ENCODE data around the gene GABRG3. TPM values are rescaled to one million over a fixed set of nuclear protein-coding genes. Genes with fewer than 3 reads are reported as not detected.

Gene GABRG3
- total RNA-seq, 2 experiments from 2014 or later: not detected

DNA sequence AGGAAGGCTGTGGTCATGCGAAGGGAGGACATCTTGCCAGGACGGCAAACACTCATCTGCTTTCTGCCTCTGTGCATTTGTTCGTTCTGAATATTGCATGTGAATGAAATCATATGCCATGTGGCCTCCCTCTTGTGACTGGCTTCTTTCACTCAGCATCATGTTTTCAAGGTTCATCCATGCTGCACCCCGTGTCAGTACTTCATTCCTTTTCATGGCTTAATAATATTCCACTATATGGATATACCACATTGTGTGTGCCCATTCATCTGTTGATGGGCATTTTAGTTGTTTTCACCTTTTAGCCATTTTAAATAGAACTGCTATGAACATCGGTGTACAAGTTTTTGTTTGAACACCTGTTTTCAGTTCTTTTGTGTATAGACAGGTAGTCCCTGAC is 118.7 kb downstream of the GABRG3 start:
- Mint-ChIP-seq H3K27me3 (no peaks in the 10 kb centered on the region), H3K4me3 (no peak overlapping the region), H3K9me3 (peaks cover 7% of the 10 kb centered on the region), H3K36me3 (no peaks in the 10 kb centered on the region), H3K4me1 (no peaks in the 10 kb centered on the region), H3K27ac (no peak overlapping the region)
- DNase-seq: no peak

DNA sequence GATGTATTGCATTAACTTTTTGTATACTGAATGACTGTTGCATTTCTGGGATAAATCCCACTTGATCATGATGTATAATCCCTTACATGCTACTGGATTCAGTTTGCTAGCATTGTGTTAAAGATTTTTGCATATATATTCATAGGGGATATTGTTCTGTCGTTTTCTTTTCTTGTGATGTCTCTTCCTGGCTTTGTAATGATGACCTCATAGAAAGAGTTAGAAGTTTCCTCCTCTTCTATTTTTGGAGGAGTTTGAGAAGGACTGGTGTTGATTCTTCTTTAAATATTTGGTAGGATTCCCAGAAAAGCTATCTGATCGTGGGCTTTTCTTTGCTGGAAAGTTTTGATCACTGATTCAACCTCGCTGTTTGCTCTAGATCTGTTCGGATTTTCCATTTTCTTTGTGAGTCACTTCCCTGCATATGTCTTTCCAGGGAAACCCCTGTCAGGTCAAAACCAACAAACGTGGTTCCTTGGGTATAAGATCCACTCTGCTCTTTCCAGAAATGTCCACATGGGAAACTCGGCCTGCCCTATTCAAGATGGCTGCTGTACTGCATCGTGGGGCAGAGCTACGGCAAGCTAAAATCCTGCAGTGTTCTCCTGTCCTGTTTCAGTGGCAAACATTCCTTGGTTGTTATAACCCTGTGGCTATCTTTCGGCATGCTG is 120.4 kb downstream of the GABRG3 start:
- DNase-seq: no peak
- Mint-ChIP-seq H3K4me3 (no peak overlapping the region), H3K27me3 (no peaks in the 10 kb centered on the region), H3K27ac (no peak overlapping the region), H3K4me1 (no peaks in the 10 kb centered on the region), H3K36me3 (no peaks in the 10 kb centered on the region), H3K9me3 (peaks cover 7% of the 10 kb centered on the region)

DNA sequence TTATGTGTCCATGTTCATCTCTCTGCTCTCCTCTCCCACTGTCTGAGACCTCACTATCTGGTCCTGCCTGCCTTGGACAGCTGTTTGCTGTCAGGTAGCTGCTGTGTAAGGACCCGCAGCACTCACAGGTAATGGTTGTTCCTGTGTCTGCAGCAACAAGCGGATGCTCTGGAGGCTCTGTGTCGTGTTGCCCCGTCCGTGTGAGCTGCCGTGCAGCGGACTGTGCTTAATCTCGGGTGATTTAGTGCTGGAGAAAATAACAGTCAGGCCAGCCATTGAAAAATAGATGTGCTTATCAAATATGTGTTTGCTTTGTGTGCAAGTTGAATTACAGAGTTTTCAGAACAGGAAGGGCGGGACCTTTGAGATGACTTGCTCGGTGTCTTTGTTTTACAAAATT is 121.4 kb downstream of the GABRG3 start:
- Mint-ChIP-seq H3K9me3 (peaks cover 7% of the 10 kb centered on the region), H3K27ac (no peak overlapping the region), H3K4me1 (no peaks in the 10 kb centered on the region), H3K4me3 (no peak overlapping the region), H3K27me3 (no peaks in the 10 kb centered on the region), H3K36me3 (no peaks in the 10 kb centered on the region)
- no peak for DNase-seq

DNA sequence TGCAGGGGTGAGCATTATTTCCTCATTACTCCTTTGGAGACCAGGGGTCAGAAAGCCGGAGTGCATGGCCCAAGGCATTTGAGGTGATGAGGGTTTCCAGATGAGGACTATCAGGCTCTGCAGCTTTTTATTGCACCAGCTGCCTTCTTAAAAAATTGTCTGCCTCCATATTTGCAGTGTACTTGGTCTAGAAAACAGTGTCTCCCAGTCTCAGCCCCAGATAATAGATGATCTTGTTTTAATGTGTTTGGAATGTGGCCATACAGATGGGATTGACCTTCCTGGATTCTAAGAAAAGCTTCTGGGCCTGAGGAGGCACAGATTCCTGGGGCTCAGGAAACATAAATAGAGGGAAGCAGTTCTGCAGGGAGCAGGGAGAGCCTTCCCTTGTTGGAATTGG is 123.3 kb downstream of the GABRG3 start:
- Mint-ChIP-seq H3K4me3 (no peak overlapping the region), H3K36me3 (no peaks in the 10 kb centered on the region), H3K9me3 (peaks cover 3% of the 10 kb centered on the region), H3K27ac (no peak overlapping the region), H3K27me3 (no peaks in the 10 kb centered on the region), H3K4me1 (no peaks in the 10 kb centered on the region)
- no peak for DNase-seq

DNA sequence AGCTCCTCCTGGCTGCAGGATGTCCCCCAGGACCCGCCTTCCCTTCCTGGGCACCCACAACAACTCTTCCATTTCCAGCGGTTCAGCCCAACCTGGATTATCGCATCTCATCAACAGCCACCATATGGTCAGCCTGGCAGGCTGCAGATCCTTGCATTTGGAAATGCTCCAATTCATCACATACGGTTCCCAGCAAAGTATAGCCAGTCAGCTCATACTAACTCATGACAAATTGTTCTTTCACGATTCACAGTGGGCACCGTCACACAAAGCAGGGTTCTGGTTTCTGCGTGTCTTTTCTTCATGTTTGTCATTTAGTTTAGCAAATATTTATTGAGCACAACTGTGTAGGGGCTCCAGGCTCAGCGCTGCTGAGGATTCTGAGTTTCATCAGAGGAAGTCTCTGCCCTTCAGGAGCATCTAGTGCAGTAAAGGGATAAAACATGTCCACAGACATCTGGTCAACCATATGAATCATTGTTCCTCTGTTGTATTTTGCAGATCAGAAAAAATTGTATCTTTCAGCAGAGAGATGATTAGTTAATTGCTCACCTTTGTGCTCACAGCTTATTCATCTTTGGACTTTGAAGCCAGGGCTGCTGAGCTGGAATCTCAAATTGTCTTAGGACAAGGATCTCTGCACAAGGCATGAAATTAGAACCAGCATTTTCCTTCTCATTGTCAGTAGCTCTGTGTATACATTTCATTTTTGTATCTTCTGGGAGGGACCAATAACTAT is 125.1 kb downstream of the GABRG3 start:
- Mint-ChIP-seq H3K4me1 (no peaks in the 10 kb centered on the region), H3K36me3 (no peaks in the 10 kb centered on the region), H3K27me3 (no peaks in the 10 kb centered on the region), H3K4me3 (no peak overlapping the region), H3K9me3 (no peaks in the 10 kb centered on the region), H3K27ac (no peak overlapping the region)
- no peak for DNase-seq

DNA sequence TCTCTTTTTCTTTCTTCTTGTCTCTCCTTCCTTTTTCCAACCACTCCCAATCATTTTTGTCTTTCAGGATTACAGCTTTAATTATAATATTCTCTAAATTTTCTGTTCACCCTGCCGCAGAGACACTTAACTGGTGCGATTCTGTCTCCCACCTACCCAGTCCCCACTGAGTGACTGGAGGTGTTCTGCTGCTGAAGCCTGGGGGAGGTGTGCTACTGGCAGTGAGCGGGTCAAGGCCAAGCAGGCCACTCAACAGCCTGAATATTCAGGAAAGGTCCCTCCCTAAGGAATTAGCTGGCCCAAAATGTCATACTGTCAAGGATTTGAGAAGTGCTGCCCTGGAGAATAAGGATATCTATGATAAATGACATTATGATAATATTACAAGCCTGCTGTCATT is 126.5 kb downstream of the GABRG3 start:
- no peaks in the 10 kb centered on the region for H3K4me1 Mint-ChIP-seq
- DNase-seq: no peak
- H3K27ac Mint-ChIP-seq: no peak overlapping the region
- H3K4me3 Mint-ChIP-seq: no peak overlapping the region
- peaks cover 2% of the 10 kb centered on the region for H3K9me3 Mint-ChIP-seq
- H3K36me3 Mint-ChIP-seq: no peaks in the 10 kb centered on the region
- no peaks in the 10 kb centered on the region for H3K27me3 Mint-ChIP-seq

DNA sequence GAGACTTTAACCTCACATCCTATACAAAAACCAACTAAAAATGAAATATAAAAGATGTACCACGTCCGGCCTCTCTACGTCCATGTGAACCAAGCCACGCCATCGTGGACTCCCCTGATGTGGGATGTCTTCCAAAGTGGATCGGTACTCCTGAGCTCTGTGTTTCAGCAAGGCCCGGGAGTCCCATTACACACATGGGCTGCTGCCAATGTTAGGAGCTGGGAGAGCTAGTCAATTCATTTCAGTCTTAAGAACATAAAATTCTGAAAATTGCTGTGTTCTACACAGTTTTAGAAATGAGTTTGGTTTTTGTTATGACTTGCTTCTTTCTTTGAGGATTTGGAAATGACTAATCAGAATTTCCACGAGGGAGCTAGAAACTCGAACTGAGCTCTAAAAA is 131.0 kb downstream of the GABRG3 start:
- no peaks in the 10 kb centered on the region for H3K4me1 Mint-ChIP-seq
- H3K27me3 Mint-ChIP-seq: no peaks in the 10 kb centered on the region
- no peak overlapping the region for H3K4me3 Mint-ChIP-seq
- H3K36me3 Mint-ChIP-seq: no peaks in the 10 kb centered on the region
- no peak overlapping the region for H3K27ac Mint-ChIP-seq
- DNase-seq: no peak
- peaks cover 4% of the 10 kb centered on the region for H3K9me3 Mint-ChIP-seq

DNA sequence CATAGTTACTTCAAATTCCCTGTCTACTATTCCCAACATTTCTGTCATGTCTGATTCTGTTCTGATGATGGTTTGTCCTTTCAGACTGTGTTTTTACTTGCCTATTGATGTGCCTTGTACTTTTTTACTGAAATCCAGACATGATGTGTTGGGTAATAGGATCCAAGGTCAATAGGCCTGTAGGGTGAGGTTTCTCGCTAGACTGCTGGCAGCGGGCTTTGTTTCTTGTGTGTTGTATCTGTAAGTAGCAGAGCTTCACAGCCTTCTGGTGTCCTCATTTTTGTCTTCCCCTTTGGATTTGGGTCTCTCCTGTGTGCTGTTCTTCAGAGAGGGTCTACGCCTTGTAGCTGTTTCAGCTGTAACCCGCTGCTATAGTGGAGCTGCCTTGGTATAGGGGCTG is 140.3 kb downstream of the GABRG3 start:
- H3K4me1 Mint-ChIP-seq: no peaks in the 10 kb centered on the region
- no peaks in the 10 kb centered on the region for H3K27me3 Mint-ChIP-seq
- no peaks in the 10 kb centered on the region for H3K36me3 Mint-ChIP-seq
- no peak overlapping the region for H3K27ac Mint-ChIP-seq
- H3K9me3 Mint-ChIP-seq: peaks cover 1% of the 10 kb centered on the region
- H3K4me3 Mint-ChIP-seq: no peak overlapping the region
- no peak for DNase-seq

DNA sequence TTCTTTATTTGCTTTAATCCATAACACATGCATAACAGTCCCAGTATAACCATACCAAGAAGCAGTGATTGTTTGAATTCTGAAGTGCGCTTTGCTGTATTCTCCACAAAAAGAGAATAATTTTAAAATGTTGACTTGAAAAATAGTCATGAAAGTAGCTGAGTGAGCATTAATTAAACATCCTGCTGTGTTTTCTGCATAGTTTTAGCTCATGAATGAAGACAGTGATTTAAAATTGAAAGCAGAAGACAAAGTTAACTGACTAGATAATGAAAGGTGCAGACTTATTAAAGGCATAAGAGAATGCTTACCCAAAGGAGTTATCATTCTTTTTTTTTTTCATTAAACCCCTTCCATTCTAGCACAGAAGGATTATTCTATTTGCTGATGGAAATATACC is 143.5 kb downstream of the GABRG3 start:
- H3K9me3 Mint-ChIP-seq: peaks cover 1% of the 10 kb centered on the region
- no peak for DNase-seq
- H3K36me3 Mint-ChIP-seq: no peaks in the 10 kb centered on the region
- H3K4me3 Mint-ChIP-seq: no peak overlapping the region
- no peaks in the 10 kb centered on the region for H3K27me3 Mint-ChIP-seq
- H3K27ac Mint-ChIP-seq: no peak overlapping the region
- no peaks in the 10 kb centered on the region for H3K4me1 Mint-ChIP-seq

DNA sequence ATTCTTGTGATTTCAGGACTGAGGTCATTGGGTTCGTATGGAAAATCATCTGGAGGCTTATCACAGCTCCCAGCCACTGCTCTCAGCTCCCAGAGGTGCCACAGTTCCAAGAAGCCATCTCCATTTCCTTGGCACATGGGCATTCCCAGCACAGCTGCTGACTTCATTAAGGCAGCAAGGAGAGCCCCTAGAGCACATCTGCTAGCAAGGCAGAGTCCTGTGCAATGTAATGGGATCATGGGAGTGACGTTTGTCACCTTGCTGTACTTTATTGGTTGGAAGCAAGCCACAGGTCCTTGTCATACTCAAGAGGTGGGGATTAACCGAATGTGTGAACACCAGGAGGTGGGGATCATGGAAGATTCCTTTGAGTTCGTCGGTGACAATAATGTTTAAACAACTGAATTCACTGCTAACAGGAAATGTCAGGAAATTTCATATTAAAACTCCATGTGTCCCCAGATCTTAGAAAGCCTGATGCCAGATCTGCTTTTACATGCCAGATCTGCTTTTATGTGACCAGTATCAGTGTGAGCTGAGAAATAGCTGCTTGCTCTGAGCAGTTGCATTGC is 148.8 kb downstream of the GABRG3 start:
- no peak for DNase-seq
- Mint-ChIP-seq H3K4me1 (no peaks in the 10 kb centered on the region), H3K4me3 (no peak overlapping the region), H3K27me3 (no peaks in the 10 kb centered on the region), H3K36me3 (no peaks in the 10 kb centered on the region), H3K27ac (no peak overlapping the region), H3K9me3 (peaks cover 1% of the 10 kb centered on the region)

DNA sequence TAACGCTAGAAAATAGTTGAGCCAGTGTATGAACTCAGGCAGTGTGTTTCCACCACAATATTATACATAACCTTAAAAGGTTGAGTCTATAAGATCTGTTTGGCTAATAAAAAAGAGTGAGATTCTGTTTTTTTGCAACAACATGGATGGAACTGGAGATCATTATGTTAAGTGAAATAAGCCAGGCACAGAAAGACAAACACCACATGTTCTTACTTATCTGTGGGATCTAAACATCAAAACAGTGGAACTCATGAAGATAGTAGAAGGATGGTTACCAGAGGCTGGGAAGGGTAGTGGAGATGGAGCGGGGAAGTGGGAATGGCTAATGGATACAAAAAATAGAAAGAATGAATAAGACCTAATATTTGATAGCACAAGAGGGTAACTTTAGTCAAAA is 150.7 kb downstream of the GABRG3 start:
- no peaks in the 10 kb centered on the region for H3K27me3 Mint-ChIP-seq
- H3K27ac Mint-ChIP-seq: no peak overlapping the region

DNA sequence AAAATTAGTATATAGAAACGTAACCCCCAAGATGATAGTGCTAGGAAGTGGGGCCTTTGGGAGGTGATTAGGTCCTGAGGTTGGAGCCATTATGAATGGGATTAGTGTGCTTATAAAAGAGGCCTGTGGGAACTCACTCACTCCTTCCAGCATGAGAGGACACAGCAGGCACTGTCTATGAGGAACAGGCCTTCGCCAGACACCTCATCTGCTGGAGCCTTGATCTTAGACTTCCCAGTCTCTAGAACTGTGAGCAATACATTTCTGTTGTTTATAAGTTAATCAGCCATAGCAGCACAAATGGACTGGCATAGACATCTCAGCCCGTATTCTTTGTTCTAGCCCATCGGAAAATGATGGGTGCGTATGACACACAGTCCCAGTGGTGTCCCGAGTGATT is 152.3 kb downstream of the GABRG3 start:
- H3K4me3 Mint-ChIP-seq: no peak overlapping the region
- no peak for DNase-seq
- no peak overlapping the region for H3K27ac Mint-ChIP-seq

More for the DNA sequence above, 150.7 kb downstream of the GABRG3 start:
- no peaks in the 10 kb centered on the region for H3K4me1 Mint-ChIP-seq
- H3K9me3 Mint-ChIP-seq: peaks cover 5% of the 10 kb centered on the region
- no peak for DNase-seq
- H3K36me3 Mint-ChIP-seq: no peaks in the 10 kb centered on the region
- no peak overlapping the region for H3K4me3 Mint-ChIP-seq

DNA sequence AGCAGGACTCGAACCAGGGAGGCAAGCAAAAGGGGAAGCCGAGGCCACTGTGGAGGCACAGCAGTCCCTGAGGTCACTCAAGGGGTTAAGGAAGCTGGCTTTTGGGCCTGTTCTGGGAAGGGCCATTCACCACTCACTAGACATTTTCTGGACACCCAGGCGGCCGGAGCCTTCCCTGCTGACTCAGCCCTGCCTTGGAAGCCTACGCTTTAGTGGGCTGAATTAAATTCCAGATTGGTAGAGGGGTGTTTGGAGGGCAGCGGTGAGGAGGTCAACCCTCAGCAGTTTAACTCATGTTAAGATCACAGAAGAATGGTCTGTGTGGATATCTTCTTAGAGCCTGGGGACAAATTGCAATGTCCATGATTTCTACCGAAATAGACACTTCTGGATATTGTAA is 152.8 kb downstream of the GABRG3 start:
- H3K27ac Mint-ChIP-seq: no peak overlapping the region

More for the DNA sequence above, 152.3 kb downstream of the GABRG3 start:
- no peaks in the 10 kb centered on the region for H3K4me1 Mint-ChIP-seq
- H3K9me3 Mint-ChIP-seq: peaks cover 9% of the 10 kb centered on the region
- H3K36me3 Mint-ChIP-seq: no peaks in the 10 kb centered on the region
- H3K27me3 Mint-ChIP-seq: no peaks in the 10 kb centered on the region

DNA sequence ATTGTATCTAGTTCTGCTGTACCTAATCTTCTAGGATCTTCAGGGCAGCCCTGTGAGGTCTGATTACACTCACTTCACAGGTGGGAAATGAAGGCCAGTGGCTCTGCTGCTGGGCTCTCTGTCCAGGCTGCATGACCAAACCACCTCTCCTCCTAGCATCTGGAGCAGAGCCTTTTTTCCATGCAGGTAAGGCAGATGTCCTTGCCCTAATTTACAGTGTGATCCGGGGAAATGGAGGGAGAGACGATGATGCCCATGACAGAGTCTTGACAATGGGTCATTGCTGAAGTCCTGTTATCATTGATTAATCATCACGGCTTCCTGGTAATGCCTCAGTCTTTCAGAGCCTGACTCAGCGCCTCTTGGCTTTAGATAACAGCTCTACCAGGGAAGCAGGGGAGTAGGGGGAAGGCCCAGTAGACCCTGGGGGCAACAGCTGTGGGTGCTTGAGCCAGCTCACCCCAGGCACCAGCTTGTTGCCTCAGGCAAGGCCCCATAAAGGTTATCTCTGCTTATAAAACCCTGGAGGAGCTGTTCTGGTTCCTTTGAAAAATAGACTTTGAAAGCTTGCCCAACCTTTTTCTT is 153.4 kb downstream of the GABRG3 start:
- peaks cover 9% of the 10 kb centered on the region for H3K9me3 Mint-ChIP-seq
- no peak overlapping the region for H3K27ac Mint-ChIP-seq
- no peak for DNase-seq
- no peaks in the 10 kb centered on the region for H3K4me1 Mint-ChIP-seq
- H3K36me3 Mint-ChIP-seq: no peaks in the 10 kb centered on the region
- H3K27me3 Mint-ChIP-seq: no peaks in the 10 kb centered on the region
- H3K4me3 Mint-ChIP-seq: no peak overlapping the region

More for the DNA sequence above, 152.8 kb downstream of the GABRG3 start:
- no peak overlapping the region for H3K4me3 Mint-ChIP-seq
- no peak for DNase-seq
- peaks cover 9% of the 10 kb centered on the region for H3K9me3 Mint-ChIP-seq
- no peaks in the 10 kb centered on the region for H3K27me3 Mint-ChIP-seq
- no peaks in the 10 kb centered on the region for H3K4me1 Mint-ChIP-seq
- H3K36me3 Mint-ChIP-seq: no peaks in the 10 kb centered on the region

DNA sequence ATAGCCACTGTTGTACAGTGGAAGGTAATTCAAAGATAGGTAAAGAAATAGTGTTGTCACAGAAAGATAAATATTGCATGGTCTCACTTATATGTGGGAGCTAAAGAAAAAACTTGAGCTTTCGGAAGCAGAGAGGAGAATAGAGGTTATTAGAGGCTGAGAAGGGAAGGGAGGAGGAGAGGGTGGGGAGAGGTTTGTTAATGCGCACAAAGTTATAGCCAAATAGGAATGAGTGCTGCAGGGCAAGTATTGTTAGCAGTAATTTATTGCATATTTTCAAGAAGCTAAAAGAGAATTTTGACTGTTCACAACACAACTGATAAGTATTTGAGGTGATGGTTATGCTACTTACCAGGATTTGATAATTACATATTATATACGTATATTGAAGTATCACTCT is 154.2 kb downstream of the GABRG3 start:
- Mint-ChIP-seq H3K4me3 (no peak overlapping the region), H3K9me3 (peaks cover 9% of the 10 kb centered on the region), H3K4me1 (no peaks in the 10 kb centered on the region), H3K27me3 (no peaks in the 10 kb centered on the region), H3K27ac (no peak overlapping the region), H3K36me3 (no peaks in the 10 kb centered on the region)
- no peak for DNase-seq
